Measurements from ENCODE around the gene MTURN. TPM values are rescaled to one million over a fixed set of nuclear protein-coding genes. Genes with fewer than 3 reads are reported as not detected.

Gene MTURN
- total RNA-seq, 1 experiment from 2014 or later = 2.2 TPM

DNA sequence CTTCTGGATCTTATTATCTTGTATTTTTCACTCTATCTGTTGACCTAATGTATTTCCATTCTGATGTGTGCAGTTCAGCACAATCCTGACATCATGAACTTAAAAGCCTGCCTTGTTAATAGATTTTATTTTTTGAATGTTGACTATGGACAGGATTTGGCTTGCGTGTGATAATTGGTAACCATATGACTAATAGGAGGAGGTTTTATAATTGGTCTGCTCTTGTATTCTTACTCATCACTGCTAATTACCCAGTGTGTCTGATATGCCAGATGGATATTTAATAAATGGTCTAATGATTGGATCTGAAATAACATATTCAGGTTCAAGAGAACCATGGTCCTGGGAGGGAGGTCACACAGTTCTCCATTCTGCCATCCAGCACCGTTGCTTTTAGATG lies 45.9 kb downstream of the MTURN start:
- Mint-ChIP-seq H3K27me3 (ENCODE audit: insufficient read depth, unreplicated experiment) (no peaks in the 10 kb centered on the region), H3K27ac (ENCODE audit: unreplicated experiment) (no peak overlapping the region), H3K4me3 (ENCODE audit: unreplicated experiment) (no peak overlapping the region), H3K36me3 (ENCODE audit: insufficient read depth, unreplicated experiment) (no peaks in the 10 kb centered on the region), H3K4me1 (ENCODE audit: low read depth, unreplicated experiment) (no peaks in the 10 kb centered on the region), H3K9me3 (ENCODE audit: unreplicated experiment) (no peaks in the 10 kb centered on the region)
- ChIA-PET POLR2A (no interaction called here), CTCF (no interaction called here)
- BruUV-seq (replicated peaks) = no TSS peak
- Histone ChIP-seq H3K9me3 (no peaks in the 10 kb centered on the region; the same call in 1 of the 2 replicates), H3K27me3 (replicated peaks; ENCODE audit: control insufficient read depth, insufficient read depth, low read length) (no peaks in the 10 kb centered on the region), H3K36me3 (ENCODE audit: control insufficient read depth, insufficient read depth, low read length) (no peaks in the 10 kb centered on the region), H3K4me1 (no peaks in the 10 kb centered on the region), H3K4me3 (ENCODE audit: low read depth, low read length) (no peak overlapping the region)
- TF ChIP-seq, protein P1, sequence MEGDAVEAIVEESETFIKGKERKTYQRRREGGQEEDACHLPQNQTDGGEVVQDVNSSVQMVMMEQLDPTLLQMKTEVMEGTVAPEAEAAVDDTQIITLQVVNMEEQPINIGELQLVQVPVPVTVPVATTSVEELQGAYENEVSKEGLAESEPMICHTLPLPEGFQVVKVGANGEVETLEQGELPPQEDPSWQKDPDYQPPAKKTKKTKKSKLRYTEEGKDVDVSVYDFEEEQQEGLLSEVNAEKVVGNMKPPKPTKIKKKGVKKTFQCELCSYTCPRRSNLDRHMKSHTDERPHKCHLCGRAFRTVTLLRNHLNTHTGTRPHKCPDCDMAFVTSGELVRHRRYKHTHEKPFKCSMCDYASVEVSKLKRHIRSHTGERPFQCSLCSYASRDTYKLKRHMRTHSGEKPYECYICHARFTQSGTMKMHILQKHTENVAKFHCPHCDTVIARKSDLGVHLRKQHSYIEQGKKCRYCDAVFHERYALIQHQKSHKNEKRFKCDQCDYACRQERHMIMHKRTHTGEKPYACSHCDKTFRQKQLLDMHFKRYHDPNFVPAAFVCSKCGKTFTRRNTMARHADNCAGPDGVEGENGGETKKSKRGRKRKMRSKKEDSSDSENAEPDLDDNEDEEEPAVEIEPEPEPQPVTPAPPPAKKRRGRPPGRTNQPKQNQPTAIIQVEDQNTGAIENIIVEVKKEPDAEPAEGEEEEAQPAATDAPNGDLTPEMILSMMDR (IDR thresholded peaks at IDR 0.05; ENCODE audit: insufficient read depth in 1 of 2, low read depth in 1 of 2, low read length in 1 of 2, severe bottlenecking in 1 of 2, unreplicated experiment in 1 of 2) = no peak
- no peak for DNase-seq
- intact Hi-C loops (cut with micrococcal nuclease; ENCODE audit: unreplicated experiment) = no loop called here

DNA sequence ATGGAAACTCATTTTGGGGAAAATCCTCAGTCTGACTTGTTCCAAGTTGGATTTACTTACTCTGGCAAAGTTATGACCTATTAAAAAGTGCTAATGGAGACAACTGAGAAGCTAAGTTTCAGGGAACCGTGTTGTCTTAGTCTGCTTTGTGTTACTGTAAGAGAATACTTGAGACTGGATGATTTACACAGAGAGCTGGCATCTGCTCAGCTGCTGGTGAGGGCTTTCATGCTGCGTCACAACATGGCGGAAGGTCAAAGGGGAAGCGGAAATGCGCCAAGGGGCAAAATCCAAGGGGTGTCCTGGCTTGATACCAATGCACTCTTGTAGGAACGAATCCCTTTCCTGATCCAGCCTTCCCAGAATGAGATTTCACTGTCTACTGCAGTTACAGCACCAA lies 46.4 kb downstream of the MTURN start:
- ChIA-PET POLR2A (no interaction called here), CTCF (no interaction called here)
- intact Hi-C loops (cut with micrococcal nuclease; ENCODE audit: unreplicated experiment) = no loop called here
- Histone ChIP-seq H3K4me3 (ENCODE audit: low read depth, low read length) (no peak overlapping the region), H3K4me1 (no peaks in the 10 kb centered on the region), H3K27me3 (replicated peaks; ENCODE audit: control insufficient read depth, insufficient read depth, low read length) (no peaks in the 10 kb centered on the region), H3K9me3 (no peaks in the 10 kb centered on the region; the same call in 1 of the 2 replicates), H3K36me3 (ENCODE audit: control insufficient read depth, insufficient read depth, low read length) (no peaks in the 10 kb centered on the region)
- H3K36me3 Mint-ChIP-seq (ENCODE audit: insufficient read depth, unreplicated experiment) = no peaks in the 10 kb centered on the region
- TF ChIP-seq, protein P1 (IDR thresholded peaks at IDR 0.05; ENCODE audit: insufficient read depth in 1 of 2, low read depth in 1 of 2, low read length in 1 of 2, severe bottlenecking in 1 of 2, unreplicated experiment in 1 of 2) = no peak
- no peaks in the 10 kb centered on the region for H3K27me3 Mint-ChIP-seq (ENCODE audit: insufficient read depth, unreplicated experiment)
- no peak overlapping the region for H3K27ac Mint-ChIP-seq (ENCODE audit: unreplicated experiment)
- H3K9me3 Mint-ChIP-seq (ENCODE audit: unreplicated experiment) = no peaks in the 10 kb centered on the region
- H3K4me3 Mint-ChIP-seq (ENCODE audit: unreplicated experiment) = no peak overlapping the region
- no peak for DNase-seq
- no TSS peak for BruUV-seq (replicated peaks)
- no peaks in the 10 kb centered on the region for H3K4me1 Mint-ChIP-seq (ENCODE audit: low read depth, unreplicated experiment)

DNA sequence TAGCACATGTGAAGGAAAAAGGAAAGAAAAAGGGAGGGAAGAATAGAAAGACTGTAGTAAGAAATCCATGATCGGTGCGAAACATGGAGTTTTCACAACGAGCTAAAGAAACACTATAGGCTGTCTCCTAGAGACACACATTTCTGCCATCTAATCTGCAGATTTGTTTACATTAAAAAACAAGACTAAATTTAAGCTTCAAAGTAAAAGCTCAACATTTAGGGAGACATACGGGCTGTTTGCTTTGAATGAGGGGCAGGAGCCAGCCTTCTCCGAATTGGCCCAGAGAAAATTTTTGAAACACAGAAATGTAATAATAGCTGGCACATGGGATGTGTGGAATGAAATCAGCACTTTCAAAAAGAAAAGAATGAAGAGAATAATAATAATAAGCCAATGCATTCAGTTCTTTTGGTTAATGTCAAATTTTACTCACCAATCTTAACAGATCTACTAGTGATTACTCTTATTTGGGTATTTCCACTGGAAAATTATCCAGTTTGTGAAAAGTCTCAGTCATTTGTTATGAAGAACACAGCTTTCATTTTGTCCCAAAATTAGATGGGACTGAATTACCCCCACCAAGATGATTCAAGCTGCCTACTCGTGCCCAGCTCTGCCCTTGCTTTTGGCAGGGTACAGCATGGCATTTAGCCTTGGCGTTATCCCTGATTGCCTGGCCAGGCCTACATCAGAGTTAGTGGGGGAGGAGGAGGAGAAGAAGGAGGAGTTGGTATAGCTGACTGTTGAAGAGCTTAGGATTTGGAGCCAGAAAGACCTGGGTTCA lies 47.1 kb downstream of the MTURN start:
- H3K4me1 ChIP-seq = no peaks in the 10 kb centered on the region
- H3K4me1 Mint-ChIP-seq (ENCODE audit: low read depth, unreplicated experiment) = no peaks in the 10 kb centered on the region
- ChIA-PET POLR2A (no interaction called here), CTCF (interaction anchor here (1.2 kb wide), 1 partner anchor 381 kb away, joined by 3 read pairs; no protein-coding TSS in a partner anchor)
- intact Hi-C loops (cut with micrococcal nuclease; ENCODE audit: unreplicated experiment) = no loop called here
- no peaks in the 10 kb centered on the region for H3K36me3 ChIP-seq (ENCODE audit: control insufficient read depth, insufficient read depth, low read length)
- no peak overlapping the region for H3K4me3 ChIP-seq (ENCODE audit: low read depth, low read length)
- no peak overlapping the region for H3K27ac Mint-ChIP-seq (ENCODE audit: unreplicated experiment)
- BruUV-seq (replicated peaks) = no TSS peak
- no peaks in the 10 kb centered on the region for H3K27me3 ChIP-seq (replicated peaks; ENCODE audit: control insufficient read depth, insufficient read depth, low read length)
- no peaks in the 10 kb centered on the region; the same call in 1 of the 2 replicates for H3K9me3 ChIP-seq
- TF ChIP-seq, protein P1 (IDR thresholded peaks at IDR 0.05; ENCODE audit: insufficient read depth in 1 of 2, low read depth in 1 of 2, low read length in 1 of 2, severe bottlenecking in 1 of 2, unreplicated experiment in 1 of 2) = no peak
- no peaks in the 10 kb centered on the region for H3K9me3 Mint-ChIP-seq (ENCODE audit: unreplicated experiment)
- no peak overlapping the region for H3K4me3 Mint-ChIP-seq (ENCODE audit: unreplicated experiment)
- DNase-seq = no peak
- H3K36me3 Mint-ChIP-seq (ENCODE audit: insufficient read depth, unreplicated experiment) = no peaks in the 10 kb centered on the region
- no peaks in the 10 kb centered on the region for H3K27me3 Mint-ChIP-seq (ENCODE audit: insufficient read depth, unreplicated experiment)

Data from Caco-2 (cell line).